ENCODE results near the gene OR10A7.

OR10A7 gene

GRCh38 chr12:55250944-55251343 lies 30.1 kb downstream of the OR10A7 start:
- no peaks in the 10 kb centered on the region for H3K27me3 Mint-ChIP-seq (ENCODE audit: low read depth)
- no peak overlapping the region for H3K4me3 Mint-ChIP-seq
- H3K27ac Mint-ChIP-seq = no peak overlapping the region
- no peaks in the 10 kb centered on the region for H3K9me3 Mint-ChIP-seq
- peaks cover 4% of the 10 kb centered on the region for H3K4me1 Mint-ChIP-seq
- H3K36me3 Mint-ChIP-seq (ENCODE audit: low read depth) = no peaks in the 10 kb centered on the region
- no peak for TF ChIP-seq CTCF (IDR thresholded peaks at IDR 0.05; ENCODE audit: unreplicated experiment in 3 of 3)

- no peaks in the 10 kb centered on the region for H3K36me3 Mint-ChIP-seq (ENCODE audit: low read depth)
- no peaks in the 10 kb centered on the region for H3K27me3 Mint-ChIP-seq (ENCODE audit: low read depth)
- H3K4me1 Mint-ChIP-seq = peaks cover 4% of the 10 kb centered on the region
- H3K9me3 Mint-ChIP-seq = no peaks in the 10 kb centered on the region
- no peak overlapping the region for H3K4me3 Mint-ChIP-seq
- TF ChIP-seq CTCF (IDR thresholded peaks at IDR 0.05; ENCODE audit: unreplicated experiment in 3 of 3) = no peak
- H3K27ac Mint-ChIP-seq = peak overlapping the region in 2 of 3 experiments; percentile 41 to 64
Measured at GRCh38 chr12:55253281-55253680, 32.5 kb downstream of the OR10A7 start.

GRCh38 chr12:55256831-55257230 lies 36.0 kb downstream of the OR10A7 start:
- H3K36me3 Mint-ChIP-seq (ENCODE audit: low read depth) = no peaks in the 10 kb centered on the region
- H3K4me1 Mint-ChIP-seq = peaks cover 4% of the 10 kb centered on the region
- H3K27ac Mint-ChIP-seq = no peak overlapping the region
- no peaks in the 10 kb centered on the region for H3K9me3 Mint-ChIP-seq
- H3K27me3 Mint-ChIP-seq (ENCODE audit: low read depth) = no peaks in the 10 kb centered on the region
- no peak overlapping the region for H3K4me3 Mint-ChIP-seq
- no peak for TF ChIP-seq CTCF (IDR thresholded peaks at IDR 0.05; ENCODE audit: unreplicated experiment in 3 of 3)

GRCh38 chr12:55258303-55258702 lies 37.5 kb downstream of the OR10A7 start:
- Mint-ChIP-seq H3K27me3 (ENCODE audit: low read depth) (no peaks in the 10 kb centered on the region), H3K4me1 (peaks cover 3% of the 10 kb centered on the region), H3K4me3 (no peak overlapping the region), H3K36me3 (ENCODE audit: low read depth) (no peaks in the 10 kb centered on the region), H3K27ac (no peak overlapping the region), H3K9me3 (no peaks in the 10 kb centered on the region)
- TF ChIP-seq CTCF (IDR thresholded peaks at IDR 0.05; ENCODE audit: unreplicated experiment in 3 of 3) = no peak

Data from nephron (organoid).